ENCODE results near the gene TLDC2. TPM values are rescaled to one million over a fixed set of nuclear protein-coding genes. Genes with fewer than 3 reads are reported as not detected.

TLDC2 gene
- total and polyA plus RNA-seq, 8 donors: 0.13 to 15.1 (median 1.0) TPM; not detected in 2

GRCh38 chr20:36860811-36861624 lies 14.9 kb upstream of the TLDC2 start:
- 65 to 81% (median 79%) methylated on average over 13 to 14 of the region's 14 CpGs for WGBS, 5 donors
- peak overlapping the region; percentile 69 to 81 (median 74) for H3K4me3 ChIP-seq
- TF ChIP-seq POLR2A (IDR thresholded peaks at IDR 0.05) (no peak), POLR2AphosphoS5 (IDR thresholded peaks at IDR 0.05) (no peak)
- H3K36me3 ChIP-seq: no peaks in the 10 kb centered on the region
- no peak for DNase-seq
- H3K4me1 ChIP-seq: peaks cover 55 to 78% (median 71%) of the 10 kb centered on the region in 4 donors
- H3K27ac ChIP-seq: peak overlapping the region in 4 of 5 donors; percentile 83 to 90 (median 86)
- intact Hi-C loops (cut with DNase I; ENCODE audit: low total_unique reads): no loop called here
- peaks cover 0 to 27% (median 0%) of the 10 kb centered on the region in 3 donors for H3K27me3 ChIP-seq
- no peaks in the 10 kb centered on the region for H3K9me3 ChIP-seq

GRCh38 chr20:36861625-36861874 lies 14.4 kb upstream of the TLDC2 start:
- Histone ChIP-seq H3K4me1 (peaks cover 50 to 73% (median 66%) of the 10 kb centered on the region in 4 donors), H3K9me3 (no peaks in the 10 kb centered on the region), H3K27ac (peak overlapping the region; percentile 80 to 90 (median 84)), H3K36me3 (no peaks in the 10 kb centered on the region), H3K27me3 (peaks cover 0 to 27% (median 0%) of the 10 kb centered on the region in 3 donors), H3K4me3 (peak overlapping the region; percentile 69 to 81 (median 74))
- WGBS, 5 donors: 19 to 44% (median 31%) methylated on average over 2 to 7 of the region's 7 CpGs
- TF ChIP-seq EP300 (IDR thresholded peaks at IDR 0.05): no peak
- no peak for TF ChIP-seq POLR2A (IDR thresholded peaks at IDR 0.05)
- TF ChIP-seq CTCF (IDR thresholded peaks at IDR 0.05): no peak
- no peak for TF ChIP-seq POLR2AphosphoS5 (IDR thresholded peaks at IDR 0.05)
- DNase-seq: no peak
- intact Hi-C loops (cut with DNase I; ENCODE audit: low total_unique reads): no loop called here

GRCh38 chr20:36861875-36862801 lies 13.8 kb upstream of the TLDC2 start:
- WGBS, 5 donors: 15 to 25% (median 16%) methylated on average over 16 to 45 of the region's 45 CpGs
- intact Hi-C loops (cut with DNase I; ENCODE audit: low total_unique reads): no loop called here
- no peaks in the 10 kb centered on the region for H3K9me3 ChIP-seq
- H3K27ac ChIP-seq: peak overlapping the region; percentile 80 to 90 (median 84)
- peak overlapping the region; percentile 69 to 81 (median 74) for H3K4me3 ChIP-seq
- peaks cover 0 to 27% (median 0%) of the 10 kb centered on the region in 3 donors for H3K27me3 ChIP-seq
- TF ChIP-seq CTCF (IDR thresholded peaks at IDR 0.05) (no peak), POLR2AphosphoS5 (IDR thresholded peaks at IDR 0.05) (peak; percentile 27 to 68 (median 57))
- H3K36me3 ChIP-seq: no peaks in the 10 kb centered on the region
- H3K4me1 ChIP-seq: peaks cover 44 to 71% (median 60%) of the 10 kb centered on the region in 4 donors
- DNase-seq: peak; percentile 52 to 93

- Histone ChIP-seq H3K4me1 (peaks cover 42 to 62% (median 52%) of the 10 kb centered on the region in 4 donors), H3K27me3 (peaks cover 0 to 27% (median 0%) of the 10 kb centered on the region in 3 donors), H3K27ac (peak overlapping the region; percentile 80 to 90 (median 84)), H3K9me3 (no peaks in the 10 kb centered on the region), H3K4me3 (peak overlapping the region; percentile 69 to 81 (median 74)), H3K36me3 (no peaks in the 10 kb centered on the region)
- DNase-seq: peak in 1 of 2 donors; percentile 60
- intact Hi-C loops (cut with DNase I; ENCODE audit: low total_unique reads): no loop called here
- no peak for TF ChIP-seq POLR2A (IDR thresholded peaks at IDR 0.05)
- 0 to 2% (median 1%) methylated on average over 22 to 128 of the region's 129 CpGs for WGBS, 5 donors
Observed at GRCh38 chr20:36862857-36863668, 12.9 kb upstream of the TLDC2 start.

Data from stomach (tissue), 9 donors.